ENCODE results near the gene RHOBTB1. TPM values are rescaled to one million over a fixed set of nuclear protein-coding genes. Genes with fewer than 3 reads are reported as not detected.

Gene RHOBTB1
- total RNA-seq, 1 experiment from 2014 or later = 2.5 TPM

GRCh38 chr10:60920479-60920878 is 23.5 kb downstream of the RHOBTB1 start:
- Histone ChIP-seq H4K5ac (ENCODE audit: insufficient read length, low read depth, low read length) (no peak overlapping the region), H2BK5ac (ENCODE audit: insufficient read length, low read length) (no peak overlapping the region), H3K9ac (ENCODE audit: extremely low read depth, insufficient read length, low read length) (no peak overlapping the region), H3K18ac (ENCODE audit: insufficient read length, low read depth, low read length) (no peak overlapping the region), H2BK120ac (ENCODE audit: low read depth, low read length, poor library complexity, severe bottlenecking) (no peak overlapping the region), H3K23me2 (ENCODE audit: insufficient read length, low read depth, low read length, poor library complexity, severe bottlenecking) (no peaks in the 10 kb centered on the region), H2BK12ac (ENCODE audit: insufficient read length, low read depth, low read length) (no peak overlapping the region), H2AFZ (ENCODE audit: low read length) (no peak overlapping the region), H3T11ph (ENCODE audit: low read length) (no peak overlapping the region), H3K4me1 (ENCODE audit: insufficient read depth, low read length) (no peaks in the 10 kb centered on the region), H3K79me2 (ENCODE audit: insufficient read depth, low read length) (no peaks in the 10 kb centered on the region), H3K27ac (ENCODE audit: insufficient read length, low read depth, low read length) (no peak overlapping the region), H2BK15ac (ENCODE audit: low read depth, low read length) (no peak overlapping the region), H3K56ac (ENCODE audit: insufficient read length, low read depth, low read length) (no peak overlapping the region), H3K9me3 (ENCODE audit: control insufficient read depth, low read depth, low read length) (no peaks in the 10 kb centered on the region), H3K27me3 (ENCODE audit: insufficient read depth, low read length) (no peaks in the 10 kb centered on the region), H3K23ac (ENCODE audit: insufficient read length, low read depth, low read length) (no peak overlapping the region), H3K14ac (ENCODE audit: insufficient read depth, low read length) (no peak overlapping the region), H4K8ac (replicated peaks; ENCODE audit: insufficient read length, low read depth, low read length) (no peak overlapping the region), H3K4ac (ENCODE audit: low read depth, low read length) (no peak overlapping the region), H2BK20ac (ENCODE audit: low read depth, low read length, poor library complexity, severe bottlenecking) (no peak overlapping the region), H3K4me2 (ENCODE audit: insufficient read depth, insufficient read length, low read length) (no peak overlapping the region), H4K91ac (ENCODE audit: insufficient read length, low read depth, low read length) (no peak overlapping the region), H4K20me1 (ENCODE audit: control insufficient read depth, insufficient read depth, insufficient read length) (peaks cover 3% of the 10 kb centered on the region), H2AK5ac (ENCODE audit: insufficient read length, low read length) (no peak overlapping the region), H3K79me1 (ENCODE audit: insufficient read depth, low read depth, low read length, poor library complexity, severe bottlenecking) (no peaks in the 10 kb centered on the region)
- Mint-ChIP-seq H3K36me3 (ENCODE audit: insufficient read depth in 1 of 3, low read depth in 3 of 3) (peaks cover 0 to 12% (median 0%) of the 10 kb centered on the region in 3 experiments; a peak in 2 of 7 replicates), H3K4me1 (peaks cover 0 to 10% of the 10 kb centered on the region in 2 experiments; a peak in 2 of 4 replicates), H3K27ac (peak overlapping the region in 1 of 3 experiments; percentile 21; a peak in 3 of 7 replicates), H3K9me3 (no peaks in the 10 kb centered on the region; a peak in 1 of 5 replicates), H3K27me3 (ENCODE audit: low read depth) (no peaks in the 10 kb centered on the region), H3K4me3 (no peak overlapping the region)
- TF ChIP-seq, protein P1, sequence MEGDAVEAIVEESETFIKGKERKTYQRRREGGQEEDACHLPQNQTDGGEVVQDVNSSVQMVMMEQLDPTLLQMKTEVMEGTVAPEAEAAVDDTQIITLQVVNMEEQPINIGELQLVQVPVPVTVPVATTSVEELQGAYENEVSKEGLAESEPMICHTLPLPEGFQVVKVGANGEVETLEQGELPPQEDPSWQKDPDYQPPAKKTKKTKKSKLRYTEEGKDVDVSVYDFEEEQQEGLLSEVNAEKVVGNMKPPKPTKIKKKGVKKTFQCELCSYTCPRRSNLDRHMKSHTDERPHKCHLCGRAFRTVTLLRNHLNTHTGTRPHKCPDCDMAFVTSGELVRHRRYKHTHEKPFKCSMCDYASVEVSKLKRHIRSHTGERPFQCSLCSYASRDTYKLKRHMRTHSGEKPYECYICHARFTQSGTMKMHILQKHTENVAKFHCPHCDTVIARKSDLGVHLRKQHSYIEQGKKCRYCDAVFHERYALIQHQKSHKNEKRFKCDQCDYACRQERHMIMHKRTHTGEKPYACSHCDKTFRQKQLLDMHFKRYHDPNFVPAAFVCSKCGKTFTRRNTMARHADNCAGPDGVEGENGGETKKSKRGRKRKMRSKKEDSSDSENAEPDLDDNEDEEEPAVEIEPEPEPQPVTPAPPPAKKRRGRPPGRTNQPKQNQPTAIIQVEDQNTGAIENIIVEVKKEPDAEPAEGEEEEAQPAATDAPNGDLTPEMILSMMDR (conservative IDR thresholded peaks at IDR 0.05) = no peak
- no peak for DNase-seq
- no CpG with 5 or more reads among the region's 4 CpGs for WGBS (ENCODE audit: extremely low coverage, insufficient read length, low lambda C conversion rate)

All from H9 (cell line).